Measurements from ENCODE around the gene PPP1R7. TPM values are rescaled to one million over a fixed set of nuclear protein-coding genes. Genes with fewer than 3 reads are reported as not detected.

The PPP1R7 gene
- total RNA-seq, 1 experiment from 2014 or later = 45.4 TPM

DNA sequence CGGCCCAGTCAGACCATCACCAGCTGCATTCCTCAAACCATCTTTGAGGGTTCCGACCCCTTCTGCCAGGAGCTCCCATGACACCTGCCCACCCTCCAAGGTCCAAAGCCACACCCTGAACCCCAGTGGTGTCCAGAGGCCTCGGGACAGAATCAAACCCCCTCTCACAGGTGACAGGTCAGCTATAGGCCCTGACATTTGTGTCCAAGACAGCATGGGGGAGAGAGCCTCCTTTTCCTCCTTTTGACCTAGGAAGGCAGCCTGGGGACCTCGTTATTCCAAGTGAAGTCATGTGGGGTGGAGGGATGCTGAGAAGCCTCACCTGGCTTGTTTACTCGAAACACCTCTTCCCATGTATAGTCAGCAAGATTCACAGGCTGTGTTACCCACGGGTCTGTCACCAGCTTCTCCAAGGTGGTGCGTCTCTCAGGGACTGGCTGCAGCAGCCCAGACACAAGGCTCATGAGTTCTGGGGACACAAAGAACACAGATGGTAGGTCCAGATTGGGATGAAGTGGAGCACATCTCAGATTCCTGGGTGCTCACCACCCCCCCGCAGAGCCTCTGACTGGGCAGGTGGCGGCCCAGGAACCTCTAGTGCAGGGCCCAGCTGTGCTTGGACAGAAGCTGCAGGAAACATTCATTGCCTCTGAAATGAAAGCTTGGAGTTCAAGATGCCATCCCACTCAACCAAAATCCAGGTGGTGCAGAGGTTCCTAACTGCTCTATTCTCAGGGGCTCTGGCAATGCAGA, 43.1 kb upstream of the PPP1R7 start:
- H3K27ac ChIP-seq (ENCODE audit: low read depth, low read length) = no peak overlapping the region
- no peak for ATAC-seq
- no peak overlapping the region for H3K9ac ChIP-seq (ENCODE audit: low read length)
- TF ChIP-seq FOSL1 (IDR thresholded peaks at IDR 0.05; ENCODE audit: low read depth) (no peak), CEBPB (IDR thresholded peaks at IDR 0.05; ENCODE audit: low read depth) (no peak), ZNF274 (IDR thresholded peaks at IDR 0.05; ENCODE audit: low read depth, low read length) (no peak), SIN3A (IDR thresholded peaks at IDR 0.05; ENCODE audit: low read depth) (no peak), JUND (IDR thresholded peaks at IDR 0.05) (no peak), SRF (IDR thresholded peaks at IDR 0.05; ENCODE audit: low read depth) (no peak)
- ChIA-PET RAD21 (ENCODE audit: low non-redundant PET in 1 of 2, low total read pairs in 2 of 2, uncharacterized antibody in 2 of 2, unreplicated experiment in 2 of 2) (no interaction called here), POLR2A (interaction anchor here (0.7 kb wide), 1 partner anchor 181 kb away, joined by 3 read pairs; no protein-coding TSS in a partner anchor), CTCF (no interaction called here)
- H3K79me2 ChIP-seq (ENCODE audit: insufficient read depth, low read length) = no peaks in the 10 kb centered on the region
- H3K27me3 ChIP-seq (ENCODE audit: insufficient read depth, low read length) = no peaks in the 10 kb centered on the region
- H3K4me3 ChIP-seq (replicated peaks in 1 of 2; ENCODE audit: low read depth in 1 of 2, low read length in 2 of 2) = no peak overlapping the region
- intact Hi-C loops (cut with micrococcal nuclease) = no loop called here
- H3K9me3 ChIP-seq (ENCODE audit: control insufficient read depth in 1 of 2, insufficient read depth in 1 of 2, low read depth in 1 of 2, low read length in 2 of 2) = no peaks in the 10 kb centered on the region
- H3K4me2 ChIP-seq (ENCODE audit: low read length) = no peak overlapping the region
- no peak overlapping the region for H2AFZ ChIP-seq (ENCODE audit: low read depth, low read length, poor library complexity, severe bottlenecking)
- peaks cover 0 to 4% of the 10 kb centered on the region in 2 experiments; a peak in 1 of 4 replicates for H3K36me3 ChIP-seq (ENCODE audit: control insufficient read depth in 1 of 2, insufficient read depth in 2 of 2, low read length in 2 of 2)
- H3K9me2 ChIP-seq (ENCODE audit: insufficient read depth) = no peaks in the 10 kb centered on the region
- no TSS peak for BruUV-seq (replicated peaks)
- peaks cover 5 to 8% of the 10 kb centered on the region in 2 experiments; a peak in 3 of 4 replicates for H3K4me1 ChIP-seq (ENCODE audit: control insufficient read depth in 1 of 2, insufficient read depth in 2 of 2, low read length in 2 of 2)
- DNase-seq (ENCODE audit: low read depth, low spot score) = no peak
- H4K20me1 ChIP-seq (ENCODE audit: insufficient read depth) = no peaks in the 10 kb centered on the region

DNA sequence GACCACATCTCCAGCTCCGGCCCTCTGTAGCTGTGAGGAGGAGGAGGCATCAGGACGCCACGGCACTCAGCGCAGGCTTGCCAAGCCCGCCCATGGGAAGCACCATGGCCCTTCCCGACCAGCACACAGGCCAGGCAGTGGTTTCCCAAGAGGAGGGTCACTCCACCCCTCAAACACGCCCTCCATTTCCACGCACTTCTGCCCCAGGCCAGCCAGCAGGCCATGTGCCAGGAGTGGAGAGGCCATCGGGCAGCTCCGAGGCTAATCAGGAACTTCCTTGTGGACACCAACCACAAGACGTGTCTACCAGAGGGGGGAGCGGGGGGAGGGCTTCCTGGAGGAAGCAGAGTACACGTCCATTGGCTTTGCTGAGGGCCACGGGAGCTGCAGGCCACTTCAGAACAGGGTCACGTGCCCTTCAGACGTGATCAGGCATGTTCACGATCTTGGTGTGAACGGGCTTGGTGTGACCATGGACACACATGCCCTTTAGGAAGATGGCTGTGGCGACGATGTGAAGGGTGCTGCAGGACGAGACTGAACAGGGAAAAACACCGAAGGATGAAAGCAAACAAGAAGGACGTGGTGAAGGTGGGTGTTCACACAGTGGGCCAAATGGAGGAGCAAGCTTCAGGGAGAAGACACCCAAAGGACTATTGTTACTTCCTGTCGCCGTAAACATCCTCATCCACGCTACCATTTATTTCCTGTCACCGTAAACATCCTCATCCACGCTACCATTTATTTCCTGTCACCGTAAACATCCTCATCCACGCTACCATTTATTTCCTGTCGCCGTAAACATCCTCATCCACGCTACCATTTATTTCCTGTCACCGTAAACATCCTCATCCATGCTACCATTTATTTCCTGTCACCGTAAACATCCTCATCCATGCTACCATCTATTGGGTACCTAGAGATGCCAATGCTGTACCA, 41.7 kb upstream of the PPP1R7 start:
- Histone ChIP-seq H3K9me3 (ENCODE audit: control insufficient read depth in 1 of 2, insufficient read depth in 1 of 2, low read depth in 1 of 2, low read length in 2 of 2) (no peaks in the 10 kb centered on the region), H3K4me1 (ENCODE audit: control insufficient read depth in 1 of 2, insufficient read depth in 2 of 2, low read length in 2 of 2) (peaks cover 1 to 2% of the 10 kb centered on the region in 2 experiments; a peak in 3 of 4 replicates), H3K36me3 (ENCODE audit: control insufficient read depth in 1 of 2, insufficient read depth in 2 of 2, low read length in 2 of 2) (peaks cover 0 to 4% of the 10 kb centered on the region in 2 experiments; a peak in 1 of 4 replicates), H3K27me3 (ENCODE audit: insufficient read depth, low read length) (no peaks in the 10 kb centered on the region), H3K27ac (ENCODE audit: low read depth, low read length) (no peak overlapping the region; the same call in 1 of the 2 replicates), H4K20me1 (ENCODE audit: insufficient read depth) (no peaks in the 10 kb centered on the region), H3K9ac (ENCODE audit: low read length) (no peak overlapping the region), H3K4me2 (ENCODE audit: low read length) (no peak overlapping the region), H3K9me2 (ENCODE audit: insufficient read depth) (no peaks in the 10 kb centered on the region), H3K4me3 (replicated peaks in 1 of 2; ENCODE audit: low read depth in 1 of 2, low read length in 2 of 2) (no peak overlapping the region), H2AFZ (ENCODE audit: low read depth, low read length, poor library complexity, severe bottlenecking) (no peak overlapping the region), H3K79me2 (ENCODE audit: insufficient read depth, low read length) (no peaks in the 10 kb centered on the region)
- CTCF ChIA-PET = no interaction called here
- ATAC-seq (no peak), DNase-seq (ENCODE audit: low read depth, low spot score) (no peak)
- intact Hi-C loops (cut with micrococcal nuclease) = no loop called here
- BruUV-seq (replicated peaks) = no TSS peak
- RAD21 ChIA-PET (ENCODE audit: low non-redundant PET in 1 of 2, low total read pairs in 2 of 2, uncharacterized antibody in 2 of 2, unreplicated experiment in 2 of 2) = no interaction called here
- POLR2A ChIA-PET = no interaction called here
- TF ChIP-seq ELF1 (IDR thresholded peaks at IDR 0.05; ENCODE audit: borderline replicate concordance, low read depth) = no peak
- TF ChIP-seq ZFX (IDR thresholded peaks at IDR 0.05) = no peak
- TF ChIP-seq FOSL1 (IDR thresholded peaks at IDR 0.05; ENCODE audit: low read depth) = no peak
- no peak for TF ChIP-seq YY1 (IDR thresholded peaks at IDR 0.05; ENCODE audit: extremely low read depth, insufficient replicate concordance, low read depth, low read length)
- TF ChIP-seq REST (IDR thresholded peaks at IDR 0.05; ENCODE audit: low read depth) = no peak
- TF ChIP-seq EGR1 (IDR thresholded peaks at IDR 0.05; ENCODE audit: low read depth) = no peak
- no peak for TF ChIP-seq CEBPB (IDR thresholded peaks at IDR 0.05; ENCODE audit: low read depth)
- TF ChIP-seq POLR2AphosphoS5 (IDR thresholded peaks at IDR 0.05; ENCODE audit: low read depth, low read length) = no peak

Data from HCT116 (cell line).